ENCODE data around the gene TOX3.

Gene TOX3

DNA sequence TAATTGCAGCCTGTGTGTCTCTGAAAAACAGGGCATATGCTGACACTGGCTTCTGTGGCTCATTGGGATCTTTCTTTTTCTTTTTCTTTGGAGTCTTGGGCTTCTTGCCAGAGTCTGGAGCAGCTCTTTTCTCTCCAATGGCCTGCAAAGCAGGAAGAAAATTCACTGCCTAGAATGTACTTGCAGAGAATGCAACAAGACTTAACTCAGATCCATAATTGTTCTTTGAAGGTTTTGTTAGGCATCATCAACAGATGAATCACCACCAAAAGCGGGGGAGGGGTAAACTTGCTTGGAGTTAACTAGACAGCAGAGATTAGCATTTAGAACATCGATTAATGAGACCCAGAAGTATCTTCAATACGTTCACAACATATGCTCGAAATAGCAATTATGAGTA, 100.9 kb downstream of the TOX3 start:
- no peak for DNase-seq

DNA sequence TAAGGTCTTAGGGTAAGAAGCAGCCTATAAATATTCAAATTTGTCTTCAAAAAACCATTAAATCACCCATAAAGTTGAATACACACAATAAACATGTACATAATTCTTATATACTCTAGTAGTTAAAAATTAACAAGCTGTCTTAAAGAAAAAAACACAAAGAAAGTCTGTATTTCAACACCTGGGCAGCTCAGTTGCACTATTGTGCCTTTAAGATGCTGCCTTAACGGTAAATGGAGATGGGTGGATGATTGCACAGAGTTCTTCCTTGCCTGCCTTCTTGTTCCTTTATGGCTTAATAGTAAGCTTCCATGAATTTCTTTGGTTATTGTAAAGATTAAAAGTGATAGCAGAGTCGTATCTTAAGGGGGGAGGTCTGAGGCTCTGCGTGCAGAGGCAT, 105.1 kb downstream of the TOX3 start:
- DNase-seq = no peak

DNA sequence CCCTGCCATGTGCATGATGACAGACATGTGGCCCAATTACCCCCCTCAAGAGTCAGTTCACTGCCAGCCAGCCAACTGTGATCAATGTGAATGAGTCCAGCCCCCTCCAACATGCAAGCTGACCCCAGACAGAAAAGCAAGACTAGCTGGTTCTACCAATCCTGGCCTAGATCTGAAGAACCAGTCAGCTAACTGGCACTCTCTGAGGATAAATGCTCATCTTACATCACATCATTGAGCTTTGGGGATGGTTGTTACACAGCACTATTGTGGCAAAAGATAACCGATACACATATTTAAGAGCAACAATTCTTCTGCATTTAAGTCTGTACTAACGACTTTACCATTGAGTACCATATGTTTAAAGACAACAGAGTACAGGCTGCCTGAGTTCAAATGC, 106.7 kb downstream of the TOX3 start:
- no peak for DNase-seq

DNA sequence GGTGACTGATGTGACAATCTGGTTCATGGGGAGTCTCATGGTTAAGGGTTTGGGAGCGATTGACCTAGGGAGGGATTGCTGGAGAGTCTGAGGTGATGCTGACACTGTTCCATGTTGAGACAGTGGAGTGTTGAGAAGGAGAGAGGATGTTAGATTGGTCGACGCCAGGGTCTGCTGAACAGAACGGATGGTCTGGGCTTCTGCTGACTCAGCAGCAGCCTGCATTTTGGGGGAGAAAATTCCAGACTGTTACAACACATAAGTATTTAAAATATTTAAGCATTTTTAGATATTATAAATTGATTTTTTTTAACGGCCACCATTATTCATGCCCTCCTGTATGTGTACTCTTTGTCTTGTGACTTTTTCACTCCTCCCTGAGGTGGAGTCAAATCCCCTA, 107.2 kb downstream of the TOX3 start:
- DNase-seq = no peak

DNA sequence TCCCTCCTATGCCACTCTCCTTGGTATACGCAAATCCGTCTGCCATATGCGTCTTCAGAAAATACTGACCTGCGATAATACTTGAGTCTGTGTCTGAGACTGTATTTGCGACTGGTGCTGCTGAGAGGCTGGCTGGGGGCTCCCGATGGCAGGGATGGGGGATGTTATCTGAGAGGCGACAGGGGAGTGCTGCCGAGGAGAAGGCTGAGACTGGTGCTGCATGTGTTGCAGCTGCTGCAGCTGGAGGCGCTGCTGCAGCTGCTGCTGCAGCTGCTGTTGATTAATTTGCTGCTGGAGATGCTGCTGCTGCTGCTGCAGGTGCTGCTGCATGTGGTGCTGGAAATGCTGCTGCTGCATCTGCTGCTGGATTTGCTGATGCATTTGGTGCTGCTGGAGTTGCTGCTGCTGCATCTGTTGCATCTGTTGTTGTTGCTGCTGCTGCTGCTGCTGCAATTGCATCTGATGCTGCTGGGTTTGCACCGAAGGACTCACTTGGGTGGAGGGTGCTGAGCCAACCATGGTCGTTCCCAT, 107.7 kb downstream of the TOX3 start:
- DNase-seq = no peak

DNA sequence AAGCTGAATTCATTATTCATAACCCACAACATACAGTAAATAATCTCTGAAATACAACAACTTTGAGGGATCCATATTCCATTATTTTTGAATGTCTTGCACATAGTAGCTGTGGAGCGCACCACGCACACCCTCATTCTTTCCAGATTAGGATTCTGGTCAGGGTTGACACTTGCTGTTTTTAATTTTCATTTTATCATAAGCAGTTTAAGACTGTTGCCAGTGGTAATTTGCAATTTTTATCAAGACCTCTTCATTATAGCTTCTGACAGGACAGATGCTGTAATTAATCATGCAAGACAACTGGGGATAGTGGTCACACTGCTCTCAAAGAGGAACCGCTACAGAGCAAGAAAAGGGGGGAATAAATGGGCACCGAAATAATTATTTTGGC, 109.7 kb downstream of the TOX3 start:
- DNase-seq = no peak

DNA sequence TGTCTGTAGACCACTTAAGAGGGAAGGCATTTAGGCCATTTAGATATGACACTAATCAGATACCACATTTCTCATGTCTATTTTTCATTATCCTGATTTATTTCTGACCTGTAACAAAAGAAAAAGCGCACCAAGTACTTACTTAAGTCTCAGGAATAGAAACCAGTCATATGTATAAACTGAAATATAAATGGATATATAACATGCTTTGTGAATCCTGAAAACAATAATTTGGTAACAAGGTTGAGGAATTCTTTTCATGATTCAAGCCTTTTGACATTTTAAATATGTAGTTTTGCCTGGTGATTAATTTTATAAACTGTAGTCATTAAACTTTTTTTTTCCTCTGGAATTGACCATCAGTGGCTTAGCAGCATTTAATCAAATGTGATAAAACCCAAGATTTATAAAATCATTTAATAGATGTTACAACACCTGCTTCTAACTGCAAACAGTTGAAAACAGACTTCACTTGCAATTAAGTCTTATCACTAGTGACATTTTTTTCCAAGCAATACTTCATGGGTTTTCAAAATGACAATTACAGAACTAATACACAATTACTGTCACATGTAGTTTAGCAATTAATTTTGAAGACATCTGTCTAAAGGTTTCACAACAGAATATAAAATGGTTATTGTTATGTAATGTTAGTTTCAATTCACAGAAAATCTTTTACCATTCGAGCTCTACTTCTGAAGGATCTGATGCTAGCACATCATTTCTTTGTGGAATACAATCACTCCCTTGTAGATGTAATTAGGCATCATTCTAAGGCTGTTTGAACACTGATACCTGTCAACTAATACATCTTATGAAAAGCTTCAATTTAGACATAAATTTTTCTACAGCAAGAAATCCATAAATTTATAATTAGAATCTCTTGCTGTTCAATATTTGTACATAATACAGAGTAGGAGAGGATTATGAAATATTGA, 110.3 kb downstream of the TOX3 start:
- no peak for DNase-seq

DNA sequence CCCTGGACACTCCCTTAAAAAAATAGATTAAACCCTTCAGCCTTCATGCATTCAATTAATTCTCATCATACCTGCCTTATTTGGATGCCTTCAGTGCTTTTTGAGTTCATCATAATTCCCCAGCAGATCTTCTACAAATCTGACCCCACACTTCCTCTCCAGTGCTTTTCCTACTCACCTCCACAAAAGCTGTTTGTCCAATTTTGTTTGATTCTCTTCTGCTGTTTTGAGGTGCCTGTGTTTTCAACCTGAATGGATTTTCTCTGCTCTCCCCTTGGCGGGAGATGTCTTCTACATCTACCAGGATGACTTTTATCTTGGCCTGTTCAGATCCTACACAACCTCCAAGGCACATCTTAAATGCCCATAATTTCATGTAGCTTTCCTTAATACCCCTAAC, 112.7 kb downstream of the TOX3 start:
- no peak for DNase-seq

DNA sequence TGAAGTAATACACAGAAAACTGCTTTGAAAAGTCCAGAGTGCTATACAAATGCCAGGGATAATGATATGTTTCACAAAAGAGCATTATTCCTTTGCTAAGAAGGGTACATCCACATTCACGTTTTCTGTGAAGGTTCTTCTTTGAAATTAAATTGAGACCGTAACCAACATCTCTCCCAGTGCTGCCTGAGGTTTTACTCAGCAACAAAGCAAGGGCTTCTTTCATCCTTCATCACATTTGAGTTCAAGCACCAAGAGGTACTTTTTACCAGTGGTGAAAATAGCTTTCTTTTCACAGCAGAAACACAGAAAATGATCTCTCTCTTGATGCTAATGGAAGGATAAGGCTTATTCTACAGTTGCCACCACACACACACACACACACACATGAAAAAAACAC, 113.3 kb downstream of the TOX3 start:
- DNase-seq = no peak

DNA sequence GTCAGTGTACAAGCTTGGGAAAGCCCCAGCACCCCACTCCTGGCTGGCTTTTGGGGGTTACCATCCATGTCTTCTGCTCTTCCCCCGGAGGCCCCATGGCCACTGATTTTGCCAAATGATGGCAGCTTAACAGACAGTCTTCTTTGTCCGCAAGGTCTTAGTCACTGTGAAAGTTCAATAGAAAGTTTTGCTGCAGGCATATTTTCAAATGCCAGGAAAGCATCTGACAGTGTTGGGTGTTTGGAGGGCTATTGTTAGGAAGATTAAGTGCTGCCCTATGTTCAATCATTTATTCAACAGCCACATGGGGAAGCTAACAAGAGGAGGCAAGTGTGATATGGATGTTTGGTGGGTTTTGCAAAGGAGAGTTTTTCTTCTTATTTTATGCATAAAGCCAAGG, 122.4 kb downstream of the TOX3 start:
- DNase-seq = no peak

DNA sequence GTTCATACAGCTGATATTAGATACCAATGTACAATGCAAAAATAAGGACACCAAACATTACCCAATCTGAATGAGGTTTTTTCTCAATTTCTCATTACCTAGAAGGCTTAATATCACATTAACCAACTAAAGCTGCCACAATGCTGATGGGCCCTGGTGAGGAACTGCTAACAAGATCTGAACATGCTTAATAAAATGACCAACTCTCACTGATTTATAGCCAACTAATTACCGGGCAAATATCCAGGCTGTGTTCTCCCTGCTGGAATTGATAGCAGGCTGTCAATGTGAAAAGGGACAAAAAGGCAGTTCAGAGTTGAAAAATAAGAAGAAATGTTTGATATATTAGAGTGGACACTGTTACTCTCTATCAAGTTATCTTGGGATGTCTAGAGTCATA, 124.6 kb downstream of the TOX3 start:
- no peak for DNase-seq

DNA sequence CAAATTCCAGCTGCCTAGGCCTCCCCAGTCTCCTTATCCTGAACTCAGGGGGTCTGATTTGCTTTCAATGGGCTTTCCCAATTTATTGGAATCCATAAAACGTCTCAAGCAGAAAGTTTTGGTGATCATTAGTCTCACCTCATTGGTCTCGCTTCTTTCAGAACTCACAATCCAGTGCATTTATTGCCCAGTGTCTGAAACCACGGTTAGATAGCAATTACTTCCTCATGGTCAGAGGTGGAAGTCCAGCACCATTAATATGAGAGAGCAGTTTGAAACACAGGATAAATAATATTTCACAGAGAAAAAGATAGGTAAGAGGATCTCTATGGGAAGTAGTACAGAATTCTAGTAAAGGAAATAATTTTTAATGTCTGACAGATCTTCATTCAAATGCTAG, 128.7 kb downstream of the TOX3 start:
- DNase-seq = no peak

DNA sequence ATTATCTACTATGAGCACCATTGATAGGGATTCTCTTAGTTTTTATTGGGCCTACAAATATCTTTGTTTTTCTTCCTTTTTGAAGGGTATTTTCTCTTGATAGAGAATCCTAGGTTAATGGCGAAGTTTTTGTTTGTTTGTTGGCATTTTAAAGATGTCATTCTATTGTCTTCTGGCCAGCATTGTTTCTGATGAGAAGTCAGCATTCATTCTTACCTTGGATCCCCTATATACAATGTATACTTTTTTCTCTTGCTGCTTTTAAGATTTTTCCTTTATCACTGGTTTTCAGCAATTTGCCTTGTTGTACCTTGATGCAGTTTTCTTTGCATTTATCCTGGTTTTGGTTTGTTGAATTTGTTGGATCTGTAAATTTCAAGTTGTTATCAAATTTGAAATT, 130.1 kb downstream of the TOX3 start:
- no peak for DNase-seq

DNA sequence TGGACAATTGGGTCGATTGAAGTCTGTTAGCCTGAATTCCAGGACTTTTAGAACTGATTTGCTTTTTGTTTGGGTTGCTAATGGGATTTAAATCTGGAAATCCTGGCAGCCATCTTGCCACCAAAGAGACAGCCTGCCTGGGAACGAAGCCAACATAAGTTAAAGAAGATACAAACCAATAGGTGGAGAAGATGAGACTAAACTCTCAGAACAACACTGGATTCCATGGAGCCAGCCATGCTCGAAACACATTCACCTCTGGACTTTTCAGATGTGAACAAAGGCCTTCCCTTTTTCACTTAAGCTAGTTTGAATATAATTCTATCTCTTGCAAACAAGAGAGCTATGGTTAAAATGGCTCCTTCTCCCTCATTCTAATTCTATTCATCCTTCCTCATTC, 135.9 kb downstream of the TOX3 start:
- no peak for DNase-seq

DNA sequence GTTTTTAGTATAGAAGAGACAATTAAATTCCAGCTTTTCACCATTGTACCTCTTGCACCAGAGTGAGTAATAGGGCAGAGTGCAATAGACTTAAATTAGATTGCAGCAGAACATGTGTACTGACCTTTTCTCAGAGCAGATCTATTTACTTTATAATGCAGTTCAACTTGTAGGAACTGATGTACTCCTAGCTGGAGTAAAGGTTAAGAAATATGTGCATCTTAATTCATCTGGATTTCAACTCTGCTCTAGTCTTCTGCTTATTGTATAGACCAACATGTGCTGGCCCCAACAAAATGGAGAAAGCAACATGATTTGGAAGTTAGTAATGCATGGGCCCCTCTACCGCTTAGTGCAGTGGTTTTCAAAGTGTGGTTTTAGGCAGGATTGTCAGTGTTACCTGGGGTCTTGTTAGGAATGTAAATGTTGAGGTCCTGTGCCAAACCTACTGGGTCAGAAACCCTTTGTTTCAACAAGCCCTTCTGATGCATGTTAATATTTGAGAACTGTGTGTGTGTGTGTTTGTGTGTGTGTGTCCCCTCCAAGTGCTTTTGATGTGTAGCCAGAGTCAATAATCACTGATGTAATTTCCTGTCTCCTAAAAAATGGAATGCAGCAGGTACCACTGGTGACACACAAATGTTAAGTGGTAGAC, 138.6 kb downstream of the TOX3 start:
- DNase-seq = no peak

DNA sequence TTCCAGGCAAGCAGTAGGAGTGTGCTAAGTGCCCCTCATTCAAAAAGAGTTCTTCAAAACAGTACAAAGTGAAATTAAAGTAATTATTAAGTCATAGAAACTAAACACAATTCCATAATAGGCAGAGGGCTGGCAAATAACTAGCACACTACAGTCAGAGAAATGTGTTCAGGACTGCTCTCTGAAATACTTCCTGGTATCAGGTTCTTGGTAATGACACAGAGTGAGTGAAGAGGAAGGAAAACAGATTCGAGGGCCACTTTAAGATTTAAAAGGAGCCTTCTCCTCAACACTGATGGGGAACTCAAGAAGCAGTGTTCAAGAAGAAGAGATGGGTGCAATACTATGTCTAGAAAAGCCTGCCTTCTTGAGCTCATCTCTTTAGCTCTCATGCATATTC, 139.2 kb downstream of the TOX3 start:
- no peak for DNase-seq

DNA sequence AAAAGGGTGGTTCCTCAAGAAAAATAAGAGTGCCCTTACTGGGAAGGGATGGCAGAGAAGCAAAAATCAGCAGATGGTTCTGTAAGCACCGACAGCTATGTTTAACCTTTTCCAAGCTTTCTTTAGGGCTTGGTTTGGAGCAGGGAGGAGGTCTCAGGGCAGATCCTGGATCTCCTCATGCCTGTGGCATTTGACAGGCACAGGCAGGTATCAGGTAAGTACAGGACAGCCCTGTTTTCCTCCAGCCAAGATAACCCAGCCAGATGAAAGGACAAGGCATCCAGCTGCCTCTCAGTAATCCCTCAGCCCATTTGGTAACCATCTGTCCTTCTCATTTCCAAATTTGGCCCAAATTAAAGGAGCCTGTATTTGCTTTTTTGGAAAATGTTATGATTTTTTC, 141.5 kb downstream of the TOX3 start:
- DNase-seq = no peak

DNA sequence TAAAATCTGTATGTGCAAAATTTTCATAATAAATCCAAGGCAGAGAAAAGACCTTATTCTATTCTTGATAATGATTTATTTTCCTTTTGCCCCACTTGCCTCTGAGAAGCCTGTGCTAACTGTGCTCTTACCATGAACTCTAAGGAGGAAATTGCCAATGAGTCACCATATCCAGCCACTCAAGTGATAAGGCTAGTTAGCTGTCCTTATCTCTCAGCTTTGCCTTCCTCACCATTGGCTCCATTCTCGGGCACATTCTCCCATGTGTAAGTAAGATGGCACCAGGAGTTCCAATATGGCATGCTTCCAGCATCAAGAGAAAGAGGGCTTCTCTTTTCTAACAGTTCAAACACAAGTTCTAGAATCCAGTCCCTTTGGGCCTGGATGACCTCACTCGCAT, 142.4 kb downstream of the TOX3 start:
- DNase-seq = no peak

DNA sequence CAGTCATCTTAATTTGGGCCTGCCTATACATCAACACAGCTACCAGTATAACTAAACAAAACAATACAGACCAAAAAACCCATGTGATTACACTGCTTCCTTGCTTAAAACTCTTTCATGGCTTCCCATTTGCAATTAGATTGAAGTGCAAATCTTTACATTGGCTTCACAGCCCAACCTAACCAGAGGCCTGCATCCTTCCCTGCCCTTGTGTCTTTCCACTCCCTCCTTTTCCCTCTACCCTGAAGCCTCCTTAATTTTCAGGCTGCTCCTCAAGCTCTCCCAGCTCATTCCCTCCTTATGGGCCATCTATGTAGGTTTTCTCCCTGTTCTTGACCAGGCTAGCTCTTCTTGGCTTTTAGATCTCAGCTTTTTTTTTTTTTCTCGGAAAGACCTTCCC, 147.8 kb downstream of the TOX3 start:
- DNase-seq = no peak

DNA sequence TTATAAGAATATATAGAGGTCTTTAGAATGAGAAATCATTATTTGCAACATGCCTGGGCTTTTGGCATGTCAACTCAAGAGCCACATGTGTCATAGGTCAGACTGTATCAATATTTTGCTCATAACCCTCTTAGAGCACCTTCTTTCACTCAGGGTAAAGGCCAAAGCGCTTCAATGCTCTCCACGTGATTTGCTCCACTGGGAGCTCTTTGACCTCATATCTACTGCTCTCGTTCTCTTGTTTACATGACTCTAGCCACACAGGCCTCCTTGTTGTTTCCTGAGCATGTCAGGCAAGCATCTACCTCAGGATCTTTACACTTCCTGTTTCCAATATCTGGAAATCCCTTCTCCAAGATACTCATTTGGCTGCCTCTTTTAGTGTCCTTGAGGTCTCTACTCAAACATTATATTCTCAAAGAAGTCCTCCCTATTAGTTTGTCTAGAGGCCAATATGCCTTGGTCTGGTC, 148.4 kb downstream of the TOX3 start:
- DNase-seq = no peak

DNA sequence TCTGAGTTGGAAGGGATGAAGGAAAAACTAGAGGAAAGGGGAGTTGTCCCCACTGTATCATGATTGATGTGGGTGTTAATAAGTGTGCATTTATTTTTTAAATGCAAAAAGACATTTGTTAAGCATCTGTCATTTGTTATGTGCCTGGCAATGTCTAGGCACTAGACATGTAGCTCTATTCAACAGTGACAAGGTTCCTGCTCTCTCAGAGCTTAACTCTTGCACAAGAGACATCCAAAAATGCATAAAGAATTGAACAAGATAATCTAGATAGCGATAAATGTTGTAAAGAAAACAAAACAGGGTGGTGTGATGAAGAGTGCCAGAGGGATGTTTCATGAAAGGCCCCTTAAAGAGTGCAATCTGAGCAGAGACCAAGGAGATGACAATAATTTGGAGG, 148.9 kb downstream of the TOX3 start:
- DNase-seq = no peak

DNA sequence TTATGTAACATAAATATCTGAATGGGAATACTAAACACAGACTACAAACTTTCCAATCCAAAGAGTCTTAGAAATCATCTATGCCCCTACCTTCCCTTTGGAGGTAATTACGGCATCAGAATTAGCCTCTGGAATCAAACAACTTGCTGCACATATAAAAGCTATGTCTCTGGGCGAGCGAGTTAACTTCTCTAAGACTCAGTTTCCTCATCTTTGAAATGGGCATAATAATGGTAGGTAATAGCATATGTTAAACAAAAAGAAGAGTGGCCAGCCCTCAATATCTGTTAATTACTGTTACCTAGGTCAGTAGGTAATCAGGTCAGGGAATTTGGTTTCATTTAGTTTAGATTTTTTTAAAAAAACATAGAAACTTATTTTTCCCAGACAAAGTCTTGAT, 153.5 kb downstream of the TOX3 start:
- DNase-seq = no peak

DNA sequence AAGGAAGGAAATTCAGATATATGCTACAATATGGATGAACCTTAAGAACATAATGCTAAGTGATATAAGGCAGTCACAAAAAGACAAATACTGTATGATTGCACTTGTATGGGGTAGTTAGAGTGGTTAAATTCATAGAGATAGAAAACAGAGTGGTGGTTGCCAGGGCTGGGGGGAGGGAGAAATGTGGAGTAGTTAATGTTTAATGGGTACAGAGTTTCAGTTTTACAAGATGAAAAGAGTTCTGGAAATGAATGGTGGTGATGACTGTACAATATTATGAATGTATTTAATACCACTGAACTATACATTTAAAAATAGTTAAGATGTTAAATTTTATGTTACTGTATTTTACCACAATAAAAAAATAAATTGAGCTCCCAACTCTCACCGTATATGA, 157.9 kb downstream of the TOX3 start:
- no peak for DNase-seq
